ENCODE data around the gene NME7.
"Not testable (repeated sequence)": the region's sequence is repeated elsewhere in the genome, so short reads cannot be mapped to it uniquely, and the experiment has no call there.

NME7 gene

DNA sequence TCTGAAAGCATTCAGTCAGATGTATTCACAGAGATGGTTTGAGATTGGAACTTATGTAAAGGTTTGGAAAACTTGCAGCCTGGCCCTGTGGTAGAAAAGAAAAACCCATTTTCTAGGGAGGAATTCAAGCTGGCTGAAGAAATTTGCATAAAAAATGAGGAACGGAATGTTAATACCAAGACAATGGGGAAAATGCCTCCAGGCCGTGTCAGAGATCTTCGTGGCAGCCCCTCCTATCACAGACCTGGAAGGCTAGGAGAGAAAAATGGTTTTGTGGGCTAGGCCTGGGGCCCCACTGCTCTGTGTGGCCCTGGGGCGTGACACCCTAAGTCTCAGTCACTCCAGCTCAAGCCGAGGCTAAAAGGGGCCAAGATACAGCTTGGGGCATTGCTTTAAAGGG, 26.7 kb downstream of the NME7 start:
- no peak for DNase-seq

DNA sequence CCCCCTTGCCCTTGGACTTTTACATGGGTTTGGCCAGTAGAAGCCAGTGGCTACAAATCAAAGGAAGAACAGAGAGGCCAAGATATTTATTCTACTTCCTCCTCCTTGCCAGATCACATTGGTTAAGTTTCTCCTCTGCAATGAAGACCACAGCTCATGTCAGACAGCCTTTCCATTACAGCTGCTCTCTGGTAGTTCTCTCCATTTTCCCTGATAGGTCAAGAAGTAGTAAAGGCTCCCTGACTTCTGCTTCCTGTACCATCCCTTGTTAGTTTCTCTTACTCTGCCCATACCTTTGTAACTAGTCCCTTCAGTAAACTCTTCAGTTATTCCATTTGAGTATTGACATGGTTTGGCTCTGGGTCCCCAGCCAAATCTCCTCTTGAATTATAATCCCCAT, 27.8 kb downstream of the NME7 start:
- no peak for DNase-seq

DNA sequence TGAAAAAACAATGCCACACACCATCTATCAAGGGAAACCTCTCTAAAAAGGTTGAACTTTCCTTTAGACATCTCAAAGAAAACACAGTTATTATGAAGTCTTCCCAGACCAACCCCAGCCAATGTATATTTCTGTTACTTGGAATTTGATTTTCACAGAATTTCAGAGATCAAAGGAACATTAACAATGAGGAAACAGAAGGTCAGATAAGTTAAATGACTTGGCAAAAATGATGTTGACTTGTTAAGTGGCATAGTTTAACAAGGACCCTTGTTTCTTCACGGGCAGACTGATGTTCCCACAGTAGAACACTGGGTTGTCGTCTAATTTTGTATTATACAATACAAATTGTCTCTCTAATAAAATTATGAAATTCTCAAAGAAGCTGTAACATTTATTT, 29.0 kb downstream of the NME7 start:
- no peak for DNase-seq

DNA sequence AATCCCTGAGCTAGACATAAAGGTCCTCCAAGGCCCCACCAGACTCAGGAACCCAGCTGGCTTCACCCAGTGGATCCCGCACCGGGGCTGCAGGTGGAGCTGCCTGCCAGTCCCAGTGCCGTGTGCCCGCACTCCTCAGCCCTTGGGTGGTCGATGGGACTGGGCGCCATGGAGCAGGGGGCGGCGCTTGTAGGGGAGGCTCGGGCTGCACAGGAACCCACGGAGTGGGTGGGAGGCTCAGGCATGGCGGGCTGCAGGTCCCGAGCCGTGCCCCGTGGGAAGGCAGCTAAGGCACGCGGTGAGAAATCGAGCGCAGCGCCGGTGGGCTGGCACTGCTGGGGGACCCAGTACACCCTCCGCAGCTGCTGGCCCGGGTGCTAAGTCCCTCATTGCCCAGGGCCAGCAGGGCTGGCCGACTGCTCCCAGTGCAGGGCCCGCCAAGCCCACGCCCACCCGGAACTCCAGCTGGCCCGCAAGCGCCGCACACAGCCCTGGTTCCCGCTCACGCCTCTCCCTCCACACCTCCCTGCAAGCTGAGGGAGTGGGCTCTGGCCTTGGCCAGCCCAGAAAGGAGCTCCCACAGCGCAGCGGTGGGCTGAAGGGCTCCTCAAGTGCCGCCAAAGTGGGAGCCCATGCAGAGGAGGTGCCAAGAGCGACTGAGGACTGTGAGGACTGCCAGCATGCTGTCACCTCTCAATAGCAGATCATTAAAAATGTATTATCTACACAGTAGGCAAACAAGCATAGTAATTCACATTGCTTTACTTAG, 30.5 kb downstream of the NME7 start:
- not testable (repeated sequence) for DNase-seq

GRCh38 chr1:169334727-169335126, 32.9 kb downstream of the NME7 start:
- DNase-seq, result not testable (repeated sequence)

DNA sequence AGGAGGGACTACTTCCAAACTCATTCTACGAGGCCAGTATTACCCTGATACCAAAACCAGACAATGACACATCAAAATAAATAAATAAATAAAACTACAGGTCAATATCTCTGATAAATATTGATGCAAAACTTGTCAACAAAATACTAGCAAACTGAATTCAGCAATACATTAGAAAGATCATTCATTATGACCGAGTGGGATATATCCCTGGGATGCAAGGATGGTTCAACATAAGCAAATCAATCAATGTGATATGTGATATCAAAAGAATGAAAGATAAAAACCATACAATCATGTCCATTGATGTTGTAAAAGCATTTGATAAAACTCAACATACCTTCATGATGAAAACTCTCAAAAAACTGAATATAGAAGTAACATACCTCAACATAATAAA, 36.7 kb downstream of the NME7 start:
- no peak for DNase-seq

DNA sequence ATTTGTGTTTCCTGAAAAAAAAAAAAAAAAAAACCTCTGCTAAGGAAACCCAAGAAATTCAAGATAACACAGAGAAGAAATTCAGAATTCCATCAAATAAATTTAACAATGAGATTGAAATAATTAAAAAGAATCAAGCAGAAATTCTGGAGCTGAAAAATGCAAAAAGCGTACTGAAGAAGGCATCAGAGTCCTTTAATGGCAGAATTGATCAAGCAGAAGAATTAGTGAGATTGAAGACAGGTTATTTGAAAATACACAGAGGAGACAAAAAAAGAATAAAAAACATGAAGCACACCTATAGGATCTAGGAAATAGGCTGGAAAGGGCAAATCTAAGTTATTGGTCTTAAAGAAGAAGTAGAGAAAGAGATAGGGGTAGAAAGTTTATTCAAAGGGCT, 38.2 kb downstream of the NME7 start:
- DNase-seq, result no peak

GRCh38 chr1:169327875-169328274, 39.7 kb downstream of the NME7 start:
- no peak for DNase-seq

DNA sequence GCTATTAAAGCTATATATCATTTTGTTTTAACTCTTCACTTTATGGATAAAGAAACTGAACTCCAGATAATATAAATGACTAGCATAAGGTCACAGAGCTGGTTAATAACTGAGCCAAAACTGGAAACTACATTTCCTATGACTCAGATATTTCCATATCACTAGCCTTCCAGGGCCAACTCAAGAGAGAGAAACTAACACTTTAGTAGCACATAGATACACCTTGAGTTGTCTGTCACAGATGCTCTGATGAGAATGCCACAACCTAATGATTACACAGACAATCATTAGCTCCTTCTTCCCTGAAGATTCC, 40.7 kb downstream of the NME7 start:
- no peak for DNase-seq

DNA sequence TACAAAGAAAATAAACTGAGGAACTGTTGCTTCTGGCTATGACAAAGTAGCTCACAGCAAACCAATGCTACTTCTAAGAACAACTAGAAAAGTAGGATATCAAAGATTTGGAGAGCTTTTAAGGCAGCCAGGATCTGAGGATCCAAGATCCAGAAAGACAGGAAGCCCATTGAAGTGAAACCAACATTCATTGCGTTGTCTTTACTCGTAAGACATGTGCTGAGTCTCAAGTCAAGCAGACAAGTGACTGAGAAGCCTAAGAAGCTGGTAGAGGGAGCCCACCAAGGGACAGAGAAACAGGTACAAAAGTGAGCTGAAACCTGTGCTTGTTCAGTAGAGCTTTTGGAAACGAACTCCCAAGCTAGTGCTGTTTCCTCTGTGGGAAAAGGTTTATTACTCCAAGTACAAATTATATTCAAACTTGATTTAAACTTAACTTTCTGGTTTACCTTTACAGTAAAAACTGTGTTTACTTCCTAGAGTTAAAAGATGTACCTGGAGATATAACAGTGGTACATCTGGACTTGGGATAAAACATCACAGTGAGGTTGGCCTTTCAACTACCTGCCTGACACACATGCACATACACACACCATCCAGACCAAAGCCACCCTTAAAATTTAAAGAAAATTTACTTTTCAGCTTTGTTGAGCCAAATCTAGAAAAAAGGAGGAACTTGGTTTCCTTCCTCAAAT, 41.2 kb downstream of the NME7 start:
- DNase-seq, result no peak

- no peak for DNase-seq
Observed at GRCh38 chr1:169325117-169325516, 42.5 kb downstream of the NME7 start.

GRCh38 chr1:169322138-169322537, 45.5 kb downstream of the NME7 start:
- DNase-seq, result no peak

- no peak for DNase-seq
Observed at GRCh38 chr1:169321539-169321938, 46.1 kb downstream of the NME7 start.

- no peak for DNase-seq
Observed at GRCh38 chr1:169318536-169319244, 48.9 kb downstream of the NME7 start.

GRCh38 chr1:169316556-169316955, 51.0 kb downstream of the NME7 start:
- no peak for DNase-seq

GRCh38 chr1:169312084-169312954, 55.3 kb downstream of the NME7 start:
- peak; percentile 52 for DNase-seq

GRCh38 chr1:169309178-169310166, 58.1 kb downstream of the NME7 start:
- no peak for DNase-seq

- no peak for DNase-seq
Observed at GRCh38 chr1:169308313-169309039, 59.1 kb downstream of the NME7 start.

DNA sequence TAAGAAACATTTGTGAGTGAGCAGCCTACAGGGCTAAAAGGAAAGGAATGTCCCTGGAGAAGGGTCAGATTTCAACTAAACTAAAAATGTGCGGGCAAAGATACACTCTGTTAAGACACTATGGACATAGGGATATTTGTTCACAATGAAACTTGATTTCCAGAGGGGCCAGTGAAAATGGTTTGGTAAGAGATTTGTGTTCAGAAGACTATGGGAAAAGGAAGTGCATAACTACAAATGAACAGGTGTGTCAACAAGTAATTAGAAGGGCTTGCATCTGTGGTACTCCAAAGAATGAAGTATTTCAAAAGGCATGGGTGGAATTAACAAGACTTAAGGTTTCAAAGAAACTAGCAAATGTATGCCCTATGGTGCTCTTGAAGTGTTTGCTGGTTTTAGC, 60.4 kb downstream of the NME7 start:
- DNase-seq, result no peak

GRCh38 chr1:169305948-169306347, 61.6 kb downstream of the NME7 start:
- DNase-seq, result no peak

GRCh38 chr1:169305356-169305755, 62.2 kb downstream of the NME7 start:
- no peak for DNase-seq

Measured in T1000 (cell line).